ENCODE measurements around the gene LIPA. TPM values are rescaled to one million over a fixed set of nuclear protein-coding genes. Genes with fewer than 3 reads are reported as not detected.
A peak's percentile ranks its signal among the peaks of the same experiment; 100 is the strongest.

Gene LIPA
- total RNA-seq, 2 experiments from 2014 or later, result 23.5 to 29.2 TPM

- H3K4me3 Mint-ChIP-seq, result no peak overlapping the region
- H3K27me3 Mint-ChIP-seq (ENCODE audit: low read depth), result no peaks in the 10 kb centered on the region
Measured at GRCh38 chr10:89237849-89238248, 13.7 kb downstream of the LIPA start.

GRCh38 chr10:89236226-89236797, 15.3 kb downstream of the LIPA start:
- no peaks in the 10 kb centered on the region for H3K9me3 Mint-ChIP-seq (ENCODE audit: insufficient read depth)
- H3K4me1 Mint-ChIP-seq (ENCODE audit: low read depth), result no peaks in the 10 kb centered on the region
- H3K27me3 Mint-ChIP-seq (ENCODE audit: low read depth), result no peaks in the 10 kb centered on the region
- ChIA-PET POLR2A (no interaction called here), CTCF (no interaction called here)
- no peak for ATAC-seq
- no peak for DNase-seq
- peaks cover 12% of the 10 kb centered on the region for H3K36me3 Mint-ChIP-seq (ENCODE audit: low read depth)
- no peak overlapping the region for H3K4me3 Mint-ChIP-seq
- H3K27ac Mint-ChIP-seq, result no peak overlapping the region

More at GRCh38 chr10:89237849-89238248, 13.7 kb downstream of the LIPA start:
- Mint-ChIP-seq H3K36me3 (ENCODE audit: low read depth) (peaks cover 9% of the 10 kb centered on the region), H3K4me1 (ENCODE audit: low read depth) (peaks cover 8% of the 10 kb centered on the region), H3K9me3 (ENCODE audit: insufficient read depth) (no peaks in the 10 kb centered on the region), H3K27ac (no peak overlapping the region)
- DNase-seq, result no peak
- ATAC-seq, result no peak
- CTCF ChIA-PET, result no interaction called here
- POLR2A ChIA-PET, result no interaction called here

- Mint-ChIP-seq H3K36me3 (ENCODE audit: low read depth) (peaks cover 12% of the 10 kb centered on the region), H3K4me1 (ENCODE audit: low read depth) (no peaks in the 10 kb centered on the region)
- POLR2A ChIA-PET, result no interaction called here
Measured at GRCh38 chr10:89235073-89235798, 16.3 kb downstream of the LIPA start.

GRCh38 chr10:89233033-89233432, 18.5 kb downstream of the LIPA start:
- H3K36me3 Mint-ChIP-seq (ENCODE audit: low read depth), result peaks cover 5% of the 10 kb centered on the region
- ATAC-seq, result no peak
- H3K4me1 Mint-ChIP-seq (ENCODE audit: low read depth), result no peaks in the 10 kb centered on the region
- H3K4me3 Mint-ChIP-seq, result no peak overlapping the region
- no peak overlapping the region for H3K27ac Mint-ChIP-seq
- ChIA-PET CTCF (interaction anchor here (1.5 to 2.9 kb wide), 2 partner anchors 15 to 19 kb away, joined by 3 to 12 read pairs; no protein-coding TSS in a partner anchor), POLR2A (no interaction called here)
- H3K9me3 Mint-ChIP-seq (ENCODE audit: insufficient read depth), result no peaks in the 10 kb centered on the region
- no peaks in the 10 kb centered on the region for H3K27me3 Mint-ChIP-seq (ENCODE audit: low read depth)
- DNase-seq, result no peak

More at GRCh38 chr10:89235073-89235798, 16.3 kb downstream of the LIPA start:
- no peak for DNase-seq
- H3K9me3 Mint-ChIP-seq (ENCODE audit: insufficient read depth), result no peaks in the 10 kb centered on the region
- H3K27ac Mint-ChIP-seq, result no peak overlapping the region
- CTCF ChIA-PET, result interaction anchor here (1.0 to 1.3 kb wide), 2 partner anchors 9 to 18 kb away, joined by 3 to 4 read pairs; no protein-coding TSS in a partner anchor
- ATAC-seq, result no peak
- no peaks in the 10 kb centered on the region for H3K27me3 Mint-ChIP-seq (ENCODE audit: low read depth)
- H3K4me3 Mint-ChIP-seq, result no peak overlapping the region

- no peak for ATAC-seq
- Mint-ChIP-seq H3K4me1 (ENCODE audit: low read depth) (peaks cover 8% of the 10 kb centered on the region), H3K36me3 (ENCODE audit: low read depth) (peaks cover 13% of the 10 kb centered on the region), H3K27ac (no peak overlapping the region), H3K27me3 (ENCODE audit: low read depth) (no peaks in the 10 kb centered on the region), H3K9me3 (ENCODE audit: insufficient read depth) (no peaks in the 10 kb centered on the region), H3K4me3 (no peak overlapping the region)
- no peak for DNase-seq
- POLR2A ChIA-PET, result no interaction called here
- CTCF ChIA-PET, result interaction anchor here (1.9 kb wide), 1 partner anchor 11 kb away, joined by 7 read pairs; no protein-coding TSS in a partner anchor
Measured at GRCh38 chr10:89228962-89229361, 22.6 kb downstream of the LIPA start.

GRCh38 chr10:89228146-89228545, 23.4 kb downstream of the LIPA start:
- POLR2A ChIA-PET, result no interaction called here
- peaks cover 13% of the 10 kb centered on the region for H3K36me3 Mint-ChIP-seq (ENCODE audit: low read depth)

DNA sequence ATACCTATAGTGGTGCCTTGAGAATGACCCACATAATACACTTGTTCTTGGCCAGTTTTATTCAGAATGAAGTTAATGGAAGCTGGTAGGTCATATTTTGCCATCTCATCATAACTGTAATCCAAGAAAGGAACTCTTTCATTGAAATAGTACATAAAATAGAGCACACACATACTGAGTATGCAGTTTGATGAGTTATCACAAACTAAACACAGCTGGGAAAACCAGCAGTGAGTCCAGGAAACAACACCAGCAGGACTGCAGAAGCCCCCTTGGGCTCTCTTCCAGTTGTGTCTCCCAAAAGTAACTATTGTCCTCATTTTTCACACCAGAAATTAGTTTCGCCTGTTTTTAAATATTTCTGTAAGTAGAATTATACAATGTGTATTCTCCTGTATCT, 24.7 kb downstream of the LIPA start:
- peaks cover 16% of the 10 kb centered on the region for H3K36me3 Mint-ChIP-seq (ENCODE audit: low read depth)
- DNase-seq (no peak), ATAC-seq (no peak)
- no peaks in the 10 kb centered on the region for H3K27me3 Mint-ChIP-seq (ENCODE audit: low read depth)
- no peak overlapping the region for H3K4me3 Mint-ChIP-seq
- POLR2A ChIA-PET, result no interaction called here
- H3K27ac Mint-ChIP-seq, result no peak overlapping the region
- CTCF ChIA-PET, result no interaction called here
- no peaks in the 10 kb centered on the region for H3K9me3 Mint-ChIP-seq (ENCODE audit: insufficient read depth)
- H3K4me1 Mint-ChIP-seq (ENCODE audit: low read depth), result peaks cover 8% of the 10 kb centered on the region

More at GRCh38 chr10:89228146-89228545, 23.4 kb downstream of the LIPA start:
- H3K27me3 Mint-ChIP-seq (ENCODE audit: low read depth), result no peaks in the 10 kb centered on the region
- DNase-seq (no peak), ATAC-seq (no peak)
- no peaks in the 10 kb centered on the region for H3K9me3 Mint-ChIP-seq (ENCODE audit: insufficient read depth)
- peaks cover 8% of the 10 kb centered on the region for H3K4me1 Mint-ChIP-seq (ENCODE audit: low read depth)
- H3K27ac Mint-ChIP-seq, result no peak overlapping the region
- CTCF ChIA-PET, result interaction anchor here (1.9 kb wide), 1 partner anchor 10 kb away, joined by 7 read pairs; no protein-coding TSS in a partner anchor
- H3K4me3 Mint-ChIP-seq, result no peak overlapping the region

- CTCF ChIA-PET, result interaction anchor here (0.7 to 1.3 kb wide), 4 partner anchors 7 to 290 kb away, joined by 3 to 6 read pairs (median 4); no protein-coding TSS in a partner anchor
- POLR2A ChIA-PET, result no interaction called here
Measured at GRCh38 chr10:89224739-89225443, 26.7 kb downstream of the LIPA start.

GRCh38 chr10:89221919-89222318, 29.7 kb downstream of the LIPA start:
- no peak overlapping the region for H3K4me3 Mint-ChIP-seq
- no peak for DNase-seq
- CTCF ChIA-PET, result interaction anchor here (0.8 to 1.0 kb wide), 4 partner anchors 10 to 386 kb away, joined by 3 to 5 read pairs (median 3); no protein-coding TSS in a partner anchor
- peaks cover 14% of the 10 kb centered on the region for H3K4me1 Mint-ChIP-seq (ENCODE audit: low read depth)
- H3K36me3 Mint-ChIP-seq (ENCODE audit: low read depth), result peaks cover 7% of the 10 kb centered on the region
- H3K27me3 Mint-ChIP-seq (ENCODE audit: low read depth), result no peaks in the 10 kb centered on the region
- POLR2A ChIA-PET, result no interaction called here
- no peaks in the 10 kb centered on the region for H3K9me3 Mint-ChIP-seq (ENCODE audit: insufficient read depth)
- H3K27ac Mint-ChIP-seq, result no peak overlapping the region
- no peak for ATAC-seq

More at GRCh38 chr10:89224739-89225443, 26.7 kb downstream of the LIPA start:
- H3K36me3 Mint-ChIP-seq (ENCODE audit: low read depth), result peaks cover 12% of the 10 kb centered on the region
- peak overlapping the region; percentile 26 for H3K4me3 Mint-ChIP-seq
- DNase-seq, result no peak
- H3K4me1 Mint-ChIP-seq (ENCODE audit: low read depth), result peaks cover 8% of the 10 kb centered on the region
- no peaks in the 10 kb centered on the region for H3K9me3 Mint-ChIP-seq (ENCODE audit: insufficient read depth)
- H3K27ac Mint-ChIP-seq, result peak overlapping the region; percentile 40
- no peak for ATAC-seq
- no peaks in the 10 kb centered on the region for H3K27me3 Mint-ChIP-seq (ENCODE audit: low read depth)

- ATAC-seq, result no peak
- Mint-ChIP-seq H3K4me1 (ENCODE audit: low read depth) (peaks cover 6% of the 10 kb centered on the region), H3K4me3 (no peak overlapping the region), H3K36me3 (ENCODE audit: low read depth) (peaks cover 3% of the 10 kb centered on the region), H3K27ac (no peak overlapping the region), H3K27me3 (ENCODE audit: low read depth) (no peaks in the 10 kb centered on the region), H3K9me3 (ENCODE audit: insufficient read depth) (no peaks in the 10 kb centered on the region)
- no peak for DNase-seq
- POLR2A ChIA-PET, result interaction anchor here (0.6 kb wide), 1 partner anchor 21 kb away, joined by 3 read pairs; no protein-coding TSS in a partner anchor
- CTCF ChIA-PET, result interaction anchor here (1.1 to 3.3 kb wide), 3 partner anchors 184 to 637 kb away, joined by 3 to 66 read pairs (median 8); partner anchors contain the start of gene RNLS
Measured at GRCh38 chr10:89219513-89220218, 31.9 kb downstream of the LIPA start.
